GM23338 (cell line): ENCODE data around the gene CBR1.

Source experiments
- CTCF ChIP-seq, 2 experiments: fragments of 200-600 bp in 1 of 2; sonication (generic) in 1 of 2; conservative IDR thresholded peaks; 2 replicates each; pipeline versions ENCODE4 v1.5.1 to v1.6.1; 2016 to 2017; ENCODE audit warnings: antibody characterized with exemption in 2 of 2, low read depth in 2 of 2, mild to moderate bottlenecking in 2 of 2, moderate library complexity in 1 of 2
- EZH2 ChIP-seq: fragments of 200-600 bp; sonication (generic); IDR thresholded peaks from one replicate; pipeline ENCODE4 v1.8.0; 2017; ENCODE audit warnings: antibody characterized with exemption, mild to moderate bottlenecking, low read depth; ENCODE audit not compliant: unreplicated experiment
- EZH2phosphoT487 ChIP-seq: fragments of 200-600 bp; sonication (generic); IDR thresholded peaks from one replicate; pipeline ENCODE4 v1.8.1; 2018; ENCODE audit warnings: antibody characterized with exemption; ENCODE audit not compliant: unreplicated experiment
- POLR2AphosphoS5 ChIP-seq: IDR thresholded peaks from 2 replicates; pipeline ENCODE4 v1.6.1; 2016; ENCODE audit warnings: antibody characterized with exemption, low read depth

DNA sequence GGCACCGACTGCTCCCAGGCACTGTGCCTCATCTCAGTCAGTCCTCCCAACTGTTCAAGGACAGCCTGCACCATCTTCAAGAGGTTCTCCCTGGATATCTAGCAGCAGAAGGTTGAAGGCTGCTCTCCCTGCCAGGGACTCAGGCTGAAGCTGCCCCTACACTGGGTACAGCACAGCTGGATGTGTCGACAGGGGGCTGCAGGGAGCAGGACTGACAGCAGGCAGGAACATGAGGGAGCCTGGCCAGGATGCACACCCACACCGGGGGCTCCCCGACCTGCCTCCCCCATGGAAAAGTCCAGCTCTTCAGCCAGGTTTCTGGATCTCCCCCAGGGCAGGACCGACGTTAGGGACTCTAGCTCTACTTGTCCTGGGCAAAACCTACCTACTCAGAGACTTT, 30.0 kb upstream of the CBR1 start:
- no peak for TF ChIP-seq POLR2AphosphoS5
- TF ChIP-seq CTCF (conservative IDR thresholded peaks at IDR 0.05; ENCODE audit: low read depth in 2 of 2) = no peak; a peak in 1 of 4 replicates
- TF ChIP-seq EZH2phosphoT487 = no peak
- TF ChIP-seq EZH2 = no peak
